HCT116 (cell line): ENCODE measurements around the gene CLDN20.

ENCODE experiments used
- CBX3 ChIP-seq: IDR thresholded peaks from 2 replicates; pipeline ENCODE4 v1.6.1; 2012; ENCODE audit warnings: low read depth
- CEBPB ChIP-seq: IDR thresholded peaks from 2 replicates; pipeline ENCODE4 v1.6.1; 2012; ENCODE audit warnings: low read depth
- EGR1 ChIP-seq: IDR thresholded peaks from 2 replicates; pipeline ENCODE4 v1.6.1; 2012; ENCODE audit warnings: low read depth
- EZH2 ChIP-seq: fragments of 200-600 bp; sonication (generic); IDR thresholded peaks from 2 replicates; pipeline ENCODE4 v1.6.1; 2017; ENCODE audit warnings: antibody characterized with exemption, mixed run types
- JUND ChIP-seq: IDR thresholded peaks from 2 replicates; pipeline ENCODE4 v1.6.1; 2012
- POLR2A ChIP-seq: IDR thresholded peaks from 2 replicates; pipeline ENCODE4 v1.7.0; 2011; ENCODE audit warnings: borderline replicate concordance; ENCODE audit not compliant: insufficient read depth, insufficient read length; ENCODE audit errors: extremely low read depth
- POLR2AphosphoS5 ChIP-seq: IDR thresholded peaks from 2 replicates; pipeline ENCODE4 v1.6.1; 2011; ENCODE audit warnings: mild to moderate bottlenecking, low read depth, low read length, moderate library complexity
- SRF ChIP-seq: IDR thresholded peaks from 2 replicates; pipeline ENCODE4 v1.6.1; 2012; ENCODE audit warnings: low read depth
- TF ChIP-seq, protein P1 (sequence below): IDR thresholded peaks from 2 replicates; pipeline ENCODE4 v1.6.1; 2012
- TF ChIP-seq, protein P2 (sequence below), 3 experiments: fragments of 200-600 bp in 1 of 3; sonication (generic) in 1 of 3; IDR thresholded peaks in 2 of 3; conservative IDR thresholded peaks in 1 of 3; 2 replicates each; pipeline ENCODE4 v1.5.1; 2012 to 2017; ENCODE audit warnings: low read depth in 2 of 3, low read length in 2 of 3, antibody characterized with exemption in 1 of 3, borderline replicate concordance in 1 of 3, control low read depth in 1 of 3, mild to moderate bottlenecking in 1 of 3, mixed read lengths in 1 of 3, mixed run types in 1 of 3, moderate library complexity in 1 of 3; ENCODE audit not compliant: insufficient read depth in 1 of 3

DNA sequence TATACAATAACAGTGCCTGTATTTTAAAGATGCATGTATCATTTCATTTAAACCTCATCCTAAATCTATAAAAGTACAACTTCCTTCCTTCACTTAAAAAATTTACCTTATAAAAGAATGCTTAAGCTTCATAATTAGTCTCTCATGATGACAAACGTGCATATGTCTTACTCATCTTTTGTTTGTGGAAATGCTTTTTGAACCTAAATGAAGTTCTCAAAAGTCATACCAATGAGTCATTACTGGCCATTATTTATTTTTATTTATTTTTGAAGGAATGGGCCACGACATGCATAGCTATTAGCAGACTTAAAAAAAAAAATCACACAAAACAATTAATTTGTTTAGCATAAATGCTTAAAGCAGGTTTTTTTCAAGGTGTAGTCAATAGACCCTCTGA, 46.8 kb downstream of the CLDN20 start:
- TF ChIP-seq CBX3 (no peak), EGR1 (no peak), POLR2A (no peak), JUND (no peak), EZH2 (no peak), SRF (no peak), POLR2AphosphoS5 (no peak), CEBPB (no peak)
- TF ChIP-seq, protein P1, sequence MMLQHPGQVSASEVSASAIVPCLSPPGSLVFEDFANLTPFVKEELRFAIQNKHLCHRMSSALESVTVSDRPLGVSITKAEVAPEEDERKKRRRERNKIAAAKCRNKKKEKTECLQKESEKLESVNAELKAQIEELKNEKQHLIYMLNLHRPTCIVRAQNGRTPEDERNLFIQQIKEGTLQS, result no peak
- TF ChIP-seq, protein P2, sequence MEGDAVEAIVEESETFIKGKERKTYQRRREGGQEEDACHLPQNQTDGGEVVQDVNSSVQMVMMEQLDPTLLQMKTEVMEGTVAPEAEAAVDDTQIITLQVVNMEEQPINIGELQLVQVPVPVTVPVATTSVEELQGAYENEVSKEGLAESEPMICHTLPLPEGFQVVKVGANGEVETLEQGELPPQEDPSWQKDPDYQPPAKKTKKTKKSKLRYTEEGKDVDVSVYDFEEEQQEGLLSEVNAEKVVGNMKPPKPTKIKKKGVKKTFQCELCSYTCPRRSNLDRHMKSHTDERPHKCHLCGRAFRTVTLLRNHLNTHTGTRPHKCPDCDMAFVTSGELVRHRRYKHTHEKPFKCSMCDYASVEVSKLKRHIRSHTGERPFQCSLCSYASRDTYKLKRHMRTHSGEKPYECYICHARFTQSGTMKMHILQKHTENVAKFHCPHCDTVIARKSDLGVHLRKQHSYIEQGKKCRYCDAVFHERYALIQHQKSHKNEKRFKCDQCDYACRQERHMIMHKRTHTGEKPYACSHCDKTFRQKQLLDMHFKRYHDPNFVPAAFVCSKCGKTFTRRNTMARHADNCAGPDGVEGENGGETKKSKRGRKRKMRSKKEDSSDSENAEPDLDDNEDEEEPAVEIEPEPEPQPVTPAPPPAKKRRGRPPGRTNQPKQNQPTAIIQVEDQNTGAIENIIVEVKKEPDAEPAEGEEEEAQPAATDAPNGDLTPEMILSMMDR (IDR thresholded peaks at IDR 0.05 in 2 of 3, conservative IDR thresholded peaks at IDR 0.05 in 1 of 3; ENCODE audit: borderline replicate concordance in 1 of 3, insufficient read depth in 1 of 3, low read depth in 2 of 3, low read length in 2 of 3), result no peak
